ENCODE measurements around the gene FCHSD2. TPM values are rescaled to one million over a fixed set of nuclear protein-coding genes. Genes with fewer than 3 reads are reported as not detected.
"Not testable (repeated sequence)": the region's sequence is repeated elsewhere in the genome, so short reads cannot be mapped to it uniquely, and the experiment has no call there.

Gene FCHSD2
- total and polyA plus RNA-seq, 2 donors (not counting 3 experiments of a cell fraction or from before 2014, with no cell fraction given), result 20.8 to 56.9 TPM

- Histone ChIP-seq H4K20me1 (replicated peaks; ENCODE audit: control insufficient read depth, extremely low read depth, insufficient read depth, low read length) (no peaks in the 10 kb centered on the region), H2AFZ (ENCODE audit: low read depth, low read length) (no peak overlapping the region), H3K4me3 (replicated peaks in 1 of 3; ENCODE audit: insufficient read depth in 1 of 3, low read depth in 1 of 3, low read length in 3 of 3) (no peak overlapping the region), H3K9me3 (replicated peaks; ENCODE audit: control insufficient read depth, insufficient read depth, low read length) (no peaks in the 10 kb centered on the region), H3K79me2 (ENCODE audit: control insufficient read depth, insufficient read depth, low read length) (peaks cover 52% of the 10 kb centered on the region), H3K4me2 (ENCODE audit: insufficient read depth, low read length) (no peak overlapping the region), H3K27me3 (ENCODE audit: control insufficient read depth in 2 of 2, insufficient read depth in 2 of 2, low read length in 2 of 2) (no peaks in the 10 kb centered on the region), H3K9me1 (replicated peaks; ENCODE audit: control insufficient read depth, extremely low read depth, insufficient read depth, low read length) (no peaks in the 10 kb centered on the region), H3K27ac (ENCODE audit: insufficient read depth, low read depth, low read length) (no peak overlapping the region), H3K4me1 (ENCODE audit: control insufficient read depth, extremely low read depth, insufficient read depth, low read length) (no peaks in the 10 kb centered on the region), H3K36me3 (ENCODE audit: control insufficient read depth in 2 of 2, extremely low read depth in 1 of 2, insufficient read depth in 2 of 2, low read length in 2 of 2) (no peaks in the 10 kb centered on the region), H3K9ac (replicated peaks; ENCODE audit: extremely low read depth, insufficient read depth, low read length) (no peak overlapping the region)
- ChIA-PET POLR2A (no interaction called here), CTCF (no interaction called here)
- no peak for DNase-seq (ENCODE audit: low read depth, low spot score)
- dilution Hi-C loops (cut with MboI; ENCODE audit: extremely low pct_ligation_motif_present, low sequenced_read_pairs), result no loop called here
- TF ChIP-seq MYC (IDR thresholded peaks at IDR 0.05; ENCODE audit: low read depth, low read length) (no peak), GATA2 (IDR thresholded peaks at IDR 0.05; ENCODE audit: insufficient read depth, insufficient read length, low read depth, low read length) (no peak), POLR2A (IDR thresholded peaks at IDR 0.05; ENCODE audit: low read depth, low read length) (no peak), EZH2 (IDR thresholded peaks at IDR 0.05; ENCODE audit: borderline replicate concordance, low read depth, low read length, severe bottlenecking) (no peak)
- TF ChIP-seq, protein P1, sequence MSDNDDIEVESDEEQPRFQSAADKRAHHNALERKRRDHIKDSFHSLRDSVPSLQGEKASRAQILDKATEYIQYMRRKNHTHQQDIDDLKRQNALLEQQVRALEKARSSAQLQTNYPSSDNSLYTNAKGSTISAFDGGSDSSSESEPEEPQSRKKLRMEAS (IDR thresholded peaks at IDR 0.05; ENCODE audit: insufficient read depth, insufficient read length), result no peak
- no TSS peak for BruUV-seq (replicated peaks)
- no peak for FAIRE-seq
- intact Hi-C loops (cut with micrococcal nuclease), result no loop called here
These were observed 113.5 kb downstream of the FCHSD2 start for GRCh38 chr11:73028611-73029010.

GRCh38 chr11:73027840-73028239 lies 114.3 kb downstream of the FCHSD2 start:
- H2AFZ ChIP-seq (ENCODE audit: low read depth, low read length); H4K20me1 ChIP-seq (replicated peaks; ENCODE audit: control insufficient read depth, extremely low read depth, insufficient read depth, low read length); H3K9me1 ChIP-seq (replicated peaks; ENCODE audit: control insufficient read depth, extremely low read depth, insufficient read depth, low read length); FAIRE-seq; CTCF ChIA-PET; intact Hi-C loops (cut with micrococcal nuclease); H3K4me2 ChIP-seq (ENCODE audit: insufficient read depth, low read length); H3K36me3 ChIP-seq (ENCODE audit: control insufficient read depth in 2 of 2, extremely low read depth in 1 of 2, insufficient read depth in 2 of 2, low read length in 2 of 2); BruUV-seq (replicated peaks); H3K4me1 ChIP-seq (ENCODE audit: control insufficient read depth, extremely low read depth, insufficient read depth, low read length); POLR2A ChIA-PET; dilution Hi-C loops (cut with MboI; ENCODE audit: extremely low pct_ligation_motif_present, low sequenced_read_pairs); H3K27me3 ChIP-seq (ENCODE audit: control insufficient read depth in 2 of 2, insufficient read depth in 2 of 2, low read length in 2 of 2); H3K9ac ChIP-seq (replicated peaks; ENCODE audit: extremely low read depth, insufficient read depth, low read length); H3K9me3 ChIP-seq (replicated peaks; ENCODE audit: control insufficient read depth, insufficient read depth, low read length); DNase-seq (ENCODE audit: low read depth, low spot score); H3K27ac ChIP-seq (ENCODE audit: insufficient read depth, low read depth, low read length); H3K4me3 ChIP-seq (replicated peaks in 1 of 3; ENCODE audit: insufficient read depth in 1 of 3, low read depth in 1 of 3, low read length in 3 of 3): not testable (repeated sequence)
- peaks cover 54% of the 10 kb centered on the region for H3K79me2 ChIP-seq (ENCODE audit: control insufficient read depth, insufficient read depth, low read length)

Measured in endothelial cell of umbilical vein (primary cell).